Activated T-cell treated with anti-CD3 and anti-CD28 coated beads, Interleukin-2, amount 50 U/mL, for 24 hours (primary cell): ENCODE results near the gene SLC35A4.
"Not testable (repeated sequence)": the region's sequence is repeated elsewhere in the genome, so short reads cannot be mapped to it uniquely, and the experiment has no call there.

Experiments
- DNase-seq: peaks from one replicate; pipeline ENCODE4 v3.0.0-alpha.2; 2020
- H3K27ac Mint-ChIP-seq: 2 replicates; pipeline ENCODE4 v1.8.0; 2020; ENCODE audit warnings: mild to moderate bottlenecking, mixed read lengths
- H3K27me3 Mint-ChIP-seq: 2 replicates; pipeline ENCODE4 v1.8.0; 2020; ENCODE audit warnings: mixed read lengths
- H3K36me3 Mint-ChIP-seq: 2 replicates; pipeline ENCODE4 v1.8.0; 2020; ENCODE audit warnings: low read depth, mixed read lengths
- H3K4me1 Mint-ChIP-seq: 2 replicates; pipeline ENCODE4 v1.8.0; 2020; ENCODE audit warnings: low read depth, mixed read lengths
- H3K4me3 Mint-ChIP-seq: 2 replicates; pipeline ENCODE4 v1.8.0; 2020; ENCODE audit warnings: mild to moderate bottlenecking, moderate library complexity, mixed read lengths
- H3K9me3 Mint-ChIP-seq: 2 replicates; pipeline ENCODE4 v1.8.0; 2020; ENCODE audit warnings: mixed read lengths

Gene SLC35A4

DNA sequence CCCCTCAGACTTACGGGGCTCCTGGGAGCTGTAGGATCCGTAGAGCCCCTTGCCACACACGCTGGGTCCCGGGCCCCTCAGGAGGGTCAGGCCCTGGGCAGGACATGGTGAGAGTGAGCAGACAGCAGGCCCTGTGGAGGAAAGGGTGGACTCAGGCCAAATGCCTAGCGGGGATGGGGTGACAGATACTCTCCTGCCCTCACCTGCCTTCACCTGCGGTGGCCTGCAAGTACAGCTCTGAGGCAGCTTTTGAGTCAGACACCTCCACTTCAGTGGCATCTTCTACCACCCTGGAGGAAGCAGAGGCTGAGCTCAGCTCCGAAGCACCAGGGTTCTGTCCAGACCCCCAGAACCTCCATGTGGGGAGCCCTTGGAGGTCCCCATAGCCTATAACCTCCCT, 26.2 kb downstream of the SLC35A4 start:
- Mint-ChIP-seq H3K27ac (no peak overlapping the region), H3K27me3 (peaks cover 3% of the 10 kb centered on the region), H3K4me3 (no peak overlapping the region), H3K4me1 (no peaks in the 10 kb centered on the region), H3K9me3 (no peaks in the 10 kb centered on the region), H3K36me3 (no peaks in the 10 kb centered on the region)
- no peak for DNase-seq

GRCh38 chr5:140591747-140592372, 27.2 kb downstream of the SLC35A4 start:
- no peaks in the 10 kb centered on the region for H3K4me1 Mint-ChIP-seq
- no peak overlapping the region for H3K27ac Mint-ChIP-seq
- peaks cover 6% of the 10 kb centered on the region for H3K27me3 Mint-ChIP-seq
- H3K36me3 Mint-ChIP-seq = no peaks in the 10 kb centered on the region
- H3K9me3 Mint-ChIP-seq = no peaks in the 10 kb centered on the region
- H3K4me3 Mint-ChIP-seq = no peak overlapping the region
- DNase-seq = no peak

DNA sequence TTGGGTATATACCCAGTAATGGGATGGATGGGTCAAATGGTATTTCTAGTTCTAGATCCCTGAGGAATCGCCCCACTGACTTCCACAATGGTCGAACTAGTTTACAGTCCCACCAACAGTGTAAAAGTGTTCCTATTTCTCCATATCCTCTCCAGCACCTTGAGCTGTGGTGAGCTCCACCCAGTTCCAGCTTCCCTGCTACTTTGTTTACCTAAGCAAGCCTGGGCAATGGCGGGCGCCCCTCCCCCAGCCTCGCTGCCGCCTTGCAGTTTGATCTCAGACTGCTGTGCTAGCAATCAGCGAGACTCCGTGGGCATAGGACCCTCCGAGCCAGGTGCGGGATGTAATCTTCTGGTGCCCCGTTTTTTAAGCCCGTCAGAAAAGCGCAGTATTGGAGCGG, 28.4 kb downstream of the SLC35A4 start:
- H3K27me3 Mint-ChIP-seq, H3K27ac Mint-ChIP-seq, DNase-seq, H3K4me1 Mint-ChIP-seq, H3K9me3 Mint-ChIP-seq, H3K36me3 Mint-ChIP-seq: not testable (repeated sequence)
- H3K4me3 Mint-ChIP-seq = peak overlapping the region; percentile 15

DNA sequence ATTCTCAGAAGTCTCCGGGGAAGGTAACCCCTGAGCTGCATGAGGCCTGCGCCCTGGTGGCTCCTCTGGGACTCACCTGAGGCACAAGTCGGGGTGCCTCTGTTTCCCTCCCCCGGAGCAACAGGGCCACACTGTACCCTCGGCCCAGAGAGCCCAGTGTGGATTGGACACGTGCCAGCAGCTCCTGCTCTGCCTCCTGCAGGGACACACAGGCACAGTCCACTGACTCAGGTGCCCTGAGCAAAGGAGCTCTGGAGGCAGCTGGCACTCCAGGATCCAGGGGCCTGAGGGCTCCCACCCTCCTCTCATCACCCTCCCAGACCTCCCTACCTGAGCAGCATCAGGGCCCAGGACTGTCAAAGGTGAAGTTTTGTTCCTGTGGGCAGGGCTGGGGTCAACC, 29.5 kb downstream of the SLC35A4 start:
- H3K36me3 Mint-ChIP-seq = no peaks in the 10 kb centered on the region
- no peak overlapping the region for H3K27ac Mint-ChIP-seq
- H3K27me3 Mint-ChIP-seq = peaks cover 6% of the 10 kb centered on the region
- H3K9me3 Mint-ChIP-seq = no peaks in the 10 kb centered on the region
- no peaks in the 10 kb centered on the region for H3K4me1 Mint-ChIP-seq
- DNase-seq = no peak
- no peak overlapping the region for H3K4me3 Mint-ChIP-seq

DNA sequence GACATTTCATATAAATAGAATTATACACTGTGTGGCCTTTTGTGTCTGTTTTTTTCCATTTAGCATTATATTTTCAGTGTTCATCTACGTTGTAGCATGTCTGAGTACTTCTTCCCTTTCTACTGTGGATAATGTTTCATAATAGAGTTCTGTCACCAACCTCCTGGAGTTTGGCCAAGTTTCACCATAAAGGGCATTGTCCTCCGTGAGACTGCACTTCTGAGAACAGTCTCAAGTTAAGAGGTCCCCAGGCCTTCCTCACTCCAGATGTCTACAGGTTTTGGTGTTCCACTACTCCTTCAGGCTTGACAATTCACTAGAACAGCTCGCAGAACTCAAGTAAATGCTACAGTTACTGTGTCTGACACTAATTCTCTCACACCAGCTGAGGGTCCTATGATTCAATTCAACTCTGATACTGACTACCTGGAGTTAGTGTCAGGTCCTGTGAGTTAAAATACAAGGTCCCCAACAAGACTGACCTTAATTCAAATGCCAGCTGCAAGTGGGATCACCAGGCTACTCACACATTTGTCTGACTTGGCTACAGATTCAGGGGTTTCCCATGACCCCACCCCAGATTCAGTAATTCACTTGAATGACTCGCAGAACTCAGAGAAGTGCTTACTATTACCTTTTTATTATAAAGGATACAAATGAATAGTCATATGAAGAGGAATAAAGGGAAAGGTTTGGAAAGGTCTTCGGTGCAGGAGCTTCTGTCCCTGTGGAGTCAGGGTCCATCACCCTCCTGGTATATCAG, 31.1 kb downstream of the SLC35A4 start:
- no peak for DNase-seq
- peaks cover 6% of the 10 kb centered on the region for H3K27me3 Mint-ChIP-seq
- H3K4me3 Mint-ChIP-seq = no peak overlapping the region

DNA sequence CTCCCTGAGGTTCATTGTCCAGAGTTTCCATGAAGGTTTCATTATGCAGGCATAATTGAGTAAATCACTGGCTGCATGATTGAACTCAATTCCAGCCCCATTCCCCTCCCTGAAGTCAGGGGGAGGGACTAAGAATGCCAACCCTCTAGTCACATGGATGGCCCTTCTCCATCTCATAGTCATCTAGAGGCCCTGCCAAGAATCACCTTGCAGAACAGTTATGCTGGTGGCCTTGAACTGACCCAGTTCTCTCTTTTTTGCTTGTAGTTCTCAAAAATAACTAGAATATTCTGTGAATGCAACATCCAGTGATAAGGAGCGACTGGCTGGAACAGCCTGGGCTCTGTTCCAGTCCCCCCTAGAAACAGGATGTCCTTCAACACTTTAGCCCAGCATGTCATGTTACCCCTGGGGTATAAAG, 31.7 kb downstream of the SLC35A4 start:
- Mint-ChIP-seq H3K36me3 (no peaks in the 10 kb centered on the region), H3K4me1 (no peaks in the 10 kb centered on the region), H3K9me3 (no peaks in the 10 kb centered on the region), H3K27me3 (peaks cover 6% of the 10 kb centered on the region), H3K27ac (no peak overlapping the region), H3K4me3 (no peak overlapping the region)
- no peak for DNase-seq

More for the DNA sequence above, 31.1 kb downstream of the SLC35A4 start:
- no peaks in the 10 kb centered on the region for H3K36me3 Mint-ChIP-seq
- no peak overlapping the region for H3K27ac Mint-ChIP-seq
- no peaks in the 10 kb centered on the region for H3K4me1 Mint-ChIP-seq
- no peaks in the 10 kb centered on the region for H3K9me3 Mint-ChIP-seq

DNA sequence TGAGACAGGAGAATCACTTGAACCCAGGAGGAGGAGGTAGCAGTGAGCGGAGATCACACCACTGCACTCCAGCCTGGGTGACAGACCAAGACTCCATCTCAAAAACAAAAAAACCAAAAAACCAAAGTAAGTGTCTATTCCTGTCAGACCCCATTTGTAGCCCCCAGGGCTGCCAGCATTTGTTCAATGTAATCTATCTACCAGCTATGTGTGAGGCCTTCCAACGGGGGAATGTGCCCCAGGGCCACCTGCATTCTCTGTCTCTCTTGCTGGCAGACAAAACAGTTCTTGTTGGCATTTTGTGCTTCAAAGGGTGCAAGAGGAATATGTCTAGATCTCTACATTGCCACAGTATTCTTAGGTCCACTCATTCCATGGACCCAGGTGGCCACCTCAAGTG, 34.2 kb downstream of the SLC35A4 start:
- DNase-seq = no peak
- Mint-ChIP-seq H3K36me3 (no peaks in the 10 kb centered on the region), H3K9me3 (no peaks in the 10 kb centered on the region), H3K4me1 (no peaks in the 10 kb centered on the region), H3K4me3 (no peak overlapping the region), H3K27ac (no peak overlapping the region), H3K27me3 (peaks cover 2% of the 10 kb centered on the region)

GRCh38 chr5:140600096-140600495, 35.5 kb downstream of the SLC35A4 start:
- no peaks in the 10 kb centered on the region for H3K4me1 Mint-ChIP-seq
- no peak overlapping the region for H3K4me3 Mint-ChIP-seq
- H3K9me3 Mint-ChIP-seq = no peaks in the 10 kb centered on the region
- no peak for DNase-seq
- H3K27me3 Mint-ChIP-seq = peaks cover 2% of the 10 kb centered on the region
- no peak overlapping the region for H3K27ac Mint-ChIP-seq
- no peaks in the 10 kb centered on the region for H3K36me3 Mint-ChIP-seq

DNA sequence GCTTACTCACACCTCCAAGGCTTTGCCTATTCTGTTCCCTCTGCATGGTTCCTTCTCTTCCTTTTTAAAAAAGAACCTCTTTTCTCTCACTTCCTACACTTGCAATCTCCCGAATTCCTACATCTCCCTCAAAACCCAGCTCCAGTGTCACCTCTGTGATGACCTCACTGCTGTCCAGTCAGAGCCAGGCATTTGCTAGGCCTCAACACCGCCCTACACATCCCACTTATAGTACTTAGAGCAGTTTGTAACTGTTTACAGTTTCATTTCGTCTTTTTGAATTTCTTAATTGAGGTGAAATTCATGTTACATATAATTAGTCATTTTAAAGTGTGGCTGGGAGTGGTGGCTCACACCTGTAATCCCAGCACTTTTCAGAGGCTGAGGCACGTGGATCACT, 37.5 kb downstream of the SLC35A4 start:
- no peak overlapping the region for H3K4me3 Mint-ChIP-seq
- H3K4me1 Mint-ChIP-seq = no peaks in the 10 kb centered on the region
- no peak overlapping the region for H3K27ac Mint-ChIP-seq
- H3K36me3 Mint-ChIP-seq = no peaks in the 10 kb centered on the region
- no peak for DNase-seq
- H3K9me3 Mint-ChIP-seq = no peaks in the 10 kb centered on the region
- no peaks in the 10 kb centered on the region for H3K27me3 Mint-ChIP-seq

DNA sequence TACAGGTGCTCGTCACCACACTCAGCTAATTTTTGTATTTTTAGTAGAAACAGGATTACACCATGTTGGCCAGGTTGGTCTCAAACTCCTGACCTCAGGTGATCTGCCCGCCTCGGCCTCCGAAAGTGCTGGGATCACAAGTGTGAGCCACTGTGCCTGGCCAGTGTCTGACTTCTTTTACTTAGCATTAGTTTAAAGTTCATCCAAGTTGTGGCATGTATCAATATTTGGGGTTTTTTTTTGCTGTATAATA, 38.7 kb downstream of the SLC35A4 start:
- not testable (repeated sequence) for H3K4me3 Mint-ChIP-seq, H3K27me3 Mint-ChIP-seq, H3K27ac Mint-ChIP-seq, H3K36me3 Mint-ChIP-seq, H3K4me1 Mint-ChIP-seq, H3K9me3 Mint-ChIP-seq, DNase-seq

DNA sequence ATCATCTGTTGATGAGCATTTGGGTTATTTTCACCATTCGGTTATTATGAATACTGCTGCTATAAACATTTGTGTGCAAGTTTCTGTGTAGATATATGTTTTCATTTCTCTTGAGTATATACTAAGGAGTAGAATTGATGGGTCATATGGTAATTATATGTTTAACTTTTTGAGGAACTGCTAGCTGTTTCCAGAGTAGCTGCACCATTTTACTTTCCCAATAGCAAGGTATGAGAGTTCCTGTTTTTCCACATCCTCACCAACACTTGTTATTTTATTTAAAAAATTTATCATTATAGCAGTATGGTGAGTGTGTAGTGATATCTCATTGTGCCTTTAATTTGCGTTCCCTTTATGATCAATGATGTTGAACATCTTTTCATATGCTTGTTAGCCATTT, 39.1 kb downstream of the SLC35A4 start:
- no peaks in the 10 kb centered on the region for H3K9me3 Mint-ChIP-seq
- H3K27ac Mint-ChIP-seq = no peak overlapping the region
- H3K27me3 Mint-ChIP-seq = no peaks in the 10 kb centered on the region
- no peaks in the 10 kb centered on the region for H3K4me1 Mint-ChIP-seq
- no peaks in the 10 kb centered on the region for H3K36me3 Mint-ChIP-seq
- H3K4me3 Mint-ChIP-seq = no peak overlapping the region
- DNase-seq = no peak

DNA sequence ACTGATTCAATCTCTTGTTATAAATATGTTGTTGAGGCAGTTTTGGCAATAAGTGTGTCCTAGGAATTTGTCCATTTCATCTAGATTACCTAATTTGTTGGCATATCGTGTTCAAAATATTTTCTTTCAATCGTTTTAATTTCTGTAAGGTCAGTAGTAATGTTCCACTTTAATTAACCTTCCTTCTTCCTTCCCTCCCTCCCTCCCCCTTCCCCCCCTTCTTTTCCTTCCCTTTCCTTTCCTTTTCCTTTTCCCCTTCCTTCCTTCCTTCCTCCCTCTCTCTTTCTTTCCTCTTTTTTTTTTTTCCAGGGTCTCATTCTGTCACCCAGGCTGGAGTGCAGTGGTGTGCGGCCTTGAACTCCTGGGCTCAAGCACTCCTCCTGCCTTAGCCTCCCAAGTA, 41.3 kb downstream of the SLC35A4 start:
- no peak overlapping the region for H3K27ac Mint-ChIP-seq
- no peak for DNase-seq
- H3K4me1 Mint-ChIP-seq = peaks cover 2% of the 10 kb centered on the region
- H3K36me3 Mint-ChIP-seq = no peaks in the 10 kb centered on the region
- H3K27me3 Mint-ChIP-seq = peaks cover 6% of the 10 kb centered on the region
- no peak overlapping the region for H3K4me3 Mint-ChIP-seq
- no peaks in the 10 kb centered on the region for H3K9me3 Mint-ChIP-seq

DNA sequence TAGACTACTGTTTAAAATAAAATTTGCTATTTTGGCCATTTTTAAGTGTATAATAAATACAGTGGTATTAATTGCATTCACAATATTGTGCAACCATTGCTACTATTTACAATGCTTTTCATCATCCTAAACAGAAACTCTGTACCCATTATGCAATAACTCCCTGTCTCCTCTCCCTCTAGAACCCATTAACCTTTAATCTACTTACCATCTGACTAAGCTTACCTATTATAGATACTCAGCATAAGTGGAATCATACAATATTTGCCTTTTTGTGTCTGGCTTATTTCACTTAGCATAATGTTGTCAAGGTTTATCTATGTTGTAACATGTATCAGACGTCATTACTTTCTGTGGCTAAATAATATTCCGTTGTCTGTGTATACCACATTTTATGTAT, 42.4 kb downstream of the SLC35A4 start:
- H3K4me3 Mint-ChIP-seq = no peak overlapping the region
- DNase-seq = no peak
- no peaks in the 10 kb centered on the region for H3K36me3 Mint-ChIP-seq
- H3K27ac Mint-ChIP-seq = no peak overlapping the region
- no peaks in the 10 kb centered on the region for H3K9me3 Mint-ChIP-seq
- H3K4me1 Mint-ChIP-seq = peaks cover 8% of the 10 kb centered on the region
- H3K27me3 Mint-ChIP-seq = peaks cover 16% of the 10 kb centered on the region

DNA sequence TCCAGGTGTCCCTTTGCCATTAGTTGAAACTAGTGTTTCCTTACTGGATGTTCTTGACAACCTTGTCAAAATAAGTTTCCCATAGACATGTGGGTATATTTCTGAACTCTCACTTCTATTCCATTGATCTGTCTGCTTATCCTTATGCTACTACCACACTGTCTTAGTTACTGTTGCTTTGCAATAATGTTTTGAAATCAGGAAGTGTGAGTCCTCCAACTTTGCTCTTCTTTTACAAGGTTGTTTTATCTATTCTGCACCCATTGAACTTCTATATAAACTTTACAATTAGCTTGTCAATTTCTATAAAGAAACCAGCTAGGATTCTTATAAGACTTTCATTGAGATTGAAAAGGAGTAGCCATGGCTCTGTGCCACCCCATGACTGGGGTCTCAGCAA, 44.1 kb downstream of the SLC35A4 start:
- Mint-ChIP-seq H3K4me3 (no peak overlapping the region), H3K27ac (no peak overlapping the region), H3K36me3 (no peaks in the 10 kb centered on the region), H3K4me1 (peaks cover 12% of the 10 kb centered on the region), H3K27me3 (peaks cover 25% of the 10 kb centered on the region), H3K9me3 (no peaks in the 10 kb centered on the region)
- DNase-seq = no peak

DNA sequence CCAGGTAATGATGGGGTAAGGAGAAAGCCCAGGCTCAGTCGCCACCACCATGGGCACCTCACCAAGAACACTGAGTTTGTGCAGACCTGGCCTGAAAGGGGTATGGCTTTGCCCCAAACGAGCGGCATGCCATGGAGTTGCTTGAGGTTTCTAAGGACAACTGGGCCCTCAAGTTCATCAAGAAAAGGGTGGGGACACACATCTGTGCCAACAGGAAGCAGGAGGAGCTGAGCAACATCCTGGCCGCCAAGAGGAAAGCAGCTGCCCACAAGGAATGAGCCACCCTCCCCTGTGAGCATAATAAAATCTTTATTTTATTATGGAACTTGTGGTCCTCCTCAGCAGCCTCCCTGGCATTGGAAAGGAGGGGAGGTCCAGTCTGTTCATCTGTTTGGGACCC, 44.5 kb downstream of the SLC35A4 start:
- Mint-ChIP-seq H3K36me3 (no peaks in the 10 kb centered on the region), H3K4me1 (peaks cover 12% of the 10 kb centered on the region), H3K4me3 (no peak overlapping the region), H3K27me3 (peaks cover 25% of the 10 kb centered on the region), H3K9me3 (no peaks in the 10 kb centered on the region), H3K27ac (no peak overlapping the region)
- DNase-seq = no peak
